Sigmoid colon (tissue), 7 donors: ENCODE measurements around the gene SPEF1. TPM values are rescaled to one million over a fixed set of nuclear protein-coding genes. Genes with fewer than 3 reads are reported as not detected.

Experiments
- DNase-seq: peaks from one replicate; pipeline ENCODE4 v3.0.0-alpha.2; 2019
- H3K27ac ChIP-seq, 4 donors: fragments of 200-600 bp; sonication (generic); one replicate each; pipeline ENCODE4 v1.5.1; 2016 to 2019; ENCODE audit warnings: mild to moderate bottlenecking in 1 of 4
- H3K27me3 ChIP-seq, 3 donors: fragments of 200-600 bp; sonication (generic); one replicate each; pipeline ENCODE4 v1.5.1; 2019; ENCODE audit warnings: mild to moderate bottlenecking in 1 of 3
- H3K36me3 ChIP-seq, 4 donors: fragments of 200-600 bp; sonication (generic); one replicate each; pipeline ENCODE4 v1.5.1; 2016 to 2019
- H3K4me1 ChIP-seq, 4 donors: fragments of 200-600 bp; sonication (generic); one replicate each; pipeline ENCODE4 v1.5.1; 2017 to 2019
- H3K4me3 ChIP-seq, 4 donors: fragments of 200-600 bp; sonication (generic); one replicate each; pipeline ENCODE4 v1.5.1; 2017 to 2019; ENCODE audit warnings: mild to moderate bottlenecking in 2 of 4, moderate library complexity in 1 of 4
- H3K9me3 ChIP-seq, 4 donors: fragments of 200-600 bp in 3 of 4; sonication (generic) in 3 of 4; one replicate each; pipeline versions ENCODE4 v1.5.1 to v1.6.1; 2013 to 2019
- CTCF ChIP-seq, 4 experiments: fragments of 450-650 bp in 3 of 4; fragments of 200-600 bp in 1 of 4; IDR thresholded peaks; one replicate each; pipeline ENCODE4 v1.5.1; 2016 to 2019; ENCODE audit warnings: antibody characterized with exemption in 4 of 4, mild to moderate bottlenecking in 3 of 4, moderate library complexity in 2 of 4
- EP300 ChIP-seq, 4 donors: sonication (generic); formaldehyde crosslinking; IDR thresholded peaks; one replicate each; pipeline ENCODE4 v1.6.1; 2017; ENCODE audit warnings: antibody characterized with exemption in 4 of 4
- POLR2A ChIP-seq, 2 donors: fragments of 450-650 bp; IDR thresholded peaks; one replicate each; pipeline ENCODE4 v1.6.1; 2016; ENCODE audit warnings: antibody characterized with exemption in 2 of 2, mild to moderate bottlenecking in 2 of 2, moderate library complexity in 2 of 2
- POLR2AphosphoS5 ChIP-seq, 4 donors: sonication (generic); formaldehyde crosslinking; IDR thresholded peaks; one replicate each; pipeline ENCODE4 v1.6.1; 2017; ENCODE audit warnings: antibody characterized with exemption in 4 of 4
- WGBS, 2 donors: extraction: QIAGEN DNeasy Blood & Tissue Kit; methylation state at CpG; one replicate each; pipeline ENCODE4 v1.1.7; 2013; 5-methylcytosine and 5-hydroxymethylcytosine counted together
- intact Hi-C: fragments of 100-400 bp; cut with DNase I; formaldehyde crosslinking; loops from one replicate; pipeline ENCODE4 v1.15.1; 2023
- polyA plus RNA-seq, 3 donors: library from polyadenylated mRNA; stranded (reverse); fragments of 200-250 nt; gene quantifications; one replicate each; pipeline ENCODE4 v1.2.3, GENCODE V29; 2013
- total RNA-seq, 4 donors: library from RNA; depleted of rRNA; stranded (reverse); fragments of >200 nt; gene quantifications; one replicate each; pipeline ENCODE4 v1.1.0, GENCODE V29; 2016
- donor health status: healthy with polysubstance abuse.
- donor health status: Bipolar disorder and iron deficiency.
- donor health status: healthy.

SPEF1 gene
- total and polyA plus RNA-seq, 7 donors: 0.12 to 0.81 TPM; not detected in 5

DNA sequence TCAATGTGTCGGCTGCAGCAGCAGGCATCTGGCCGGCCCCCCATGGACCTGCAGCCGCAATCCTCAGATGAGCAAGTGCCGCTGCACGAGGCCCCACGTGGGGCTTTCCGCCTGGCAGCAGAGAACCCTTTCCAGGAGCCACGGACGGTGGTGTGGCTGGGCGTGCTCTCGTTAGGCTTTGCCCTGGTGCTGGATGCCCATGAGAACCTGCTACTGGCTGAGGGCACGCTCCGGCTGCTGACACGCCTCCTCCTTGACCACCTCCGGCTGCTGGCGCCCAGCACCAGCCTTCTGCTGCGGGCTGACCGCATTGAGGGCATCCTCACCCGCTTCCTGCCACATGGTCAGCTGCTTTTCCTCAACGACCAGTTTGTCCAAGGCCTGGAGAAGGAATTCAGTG, 42.6 kb upstream of the SPEF1 start:
- no peak for DNase-seq
- no peak overlapping the region for H3K4me3 ChIP-seq
- intact Hi-C loops: no loop called here
- H3K27ac ChIP-seq: no peak overlapping the region
- 93% methylated on average over 20 of the region's 20 CpGs for WGBS, 2 donors
- no peaks in the 10 kb centered on the region for H3K27me3 ChIP-seq
- H3K36me3 ChIP-seq: peaks cover 8 to 68% (median 22%) of the 10 kb centered on the region in 4 donors
- H3K9me3 ChIP-seq: no peaks in the 10 kb centered on the region
- TF ChIP-seq POLR2AphosphoS5 (IDR thresholded peaks at IDR 0.05) (no peak), CTCF (IDR thresholded peaks at IDR 0.05) (no peak), POLR2A (IDR thresholded peaks at IDR 0.05) (no peak), EP300 (IDR thresholded peaks at IDR 0.05) (no peak)
- peaks cover 0 to 20% (median 16%) of the 10 kb centered on the region in 4 donors for H3K4me1 ChIP-seq

DNA sequence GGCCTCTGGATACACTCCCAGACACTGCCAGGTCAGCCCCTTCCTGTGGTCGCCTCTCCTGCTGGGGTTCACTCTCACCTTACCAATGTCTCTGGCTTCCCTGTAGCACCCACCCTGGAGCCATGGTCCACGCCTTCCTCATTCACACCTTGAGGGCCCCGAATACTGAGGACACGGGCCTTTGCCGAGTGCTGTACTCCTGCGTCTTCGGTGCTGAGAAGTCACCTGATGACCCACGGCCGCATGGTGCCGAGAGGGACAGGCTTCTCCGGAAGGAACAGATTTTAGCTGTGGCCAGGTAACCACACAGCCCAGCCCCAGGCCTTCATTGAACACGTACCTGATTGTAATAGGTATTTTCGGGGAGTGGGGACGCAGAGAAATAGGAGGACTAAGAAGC, 40.7 kb upstream of the SPEF1 start:
- H3K27me3 ChIP-seq: no peaks in the 10 kb centered on the region
- H3K27ac ChIP-seq: peak overlapping the region in 3 of 4 donors; percentile 95 to 97 (median 97)
- no peak overlapping the region for H3K4me3 ChIP-seq
- TF ChIP-seq EP300 (IDR thresholded peaks at IDR 0.05): no peak
- TF ChIP-seq CTCF (IDR thresholded peaks at IDR 0.05): no peak
- TF ChIP-seq POLR2A (IDR thresholded peaks at IDR 0.05): no peak
- 96 to 97% methylated on average over 14 of the region's 14 CpGs for WGBS, 2 donors
- no peaks in the 10 kb centered on the region for H3K9me3 ChIP-seq
- intact Hi-C loops: loop anchor here (2.0 kb wide), 1 partner anchor 69 kb away; no protein-coding TSS in a partner anchor
- H3K36me3 ChIP-seq: peaks cover 8 to 51% (median 22%) of the 10 kb centered on the region in 4 donors
- DNase-seq: peak; percentile 72
- H3K4me1 ChIP-seq: peaks cover 0 to 29% (median 25%) of the 10 kb centered on the region in 4 donors

GRCh38 chr20:3820901-3821727, 39.9 kb upstream of the SPEF1 start:
- H3K27me3 ChIP-seq: no peaks in the 10 kb centered on the region
- peaks cover 8 to 42% (median 22%) of the 10 kb centered on the region in 4 donors for H3K36me3 ChIP-seq
- H3K9me3 ChIP-seq: no peaks in the 10 kb centered on the region
- intact Hi-C loops: loop anchor here (1.0 to 2.0 kb wide), 2 partner anchors 35 to 68 kb away; partner anchors contain the start of gene CENPB
- TF ChIP-seq CTCF (IDR thresholded peaks at IDR 0.05) (no peak), EP300 (IDR thresholded peaks at IDR 0.05) (no peak), POLR2AphosphoS5 (IDR thresholded peaks at IDR 0.05) (no peak), POLR2A (IDR thresholded peaks at IDR 0.05) (no peak)
- H3K4me3 ChIP-seq: peak overlapping the region; percentile 63 to 83 (median 77)
- DNase-seq: peak; percentile 66
- H3K27ac ChIP-seq: peak overlapping the region; percentile 95 to 98 (median 97)
- H3K4me1 ChIP-seq: peaks cover 0 to 29% (median 25%) of the 10 kb centered on the region in 4 donors
- 33 to 49% methylated on average over 20 of the region's 20 CpGs for WGBS, 2 donors

DNA sequence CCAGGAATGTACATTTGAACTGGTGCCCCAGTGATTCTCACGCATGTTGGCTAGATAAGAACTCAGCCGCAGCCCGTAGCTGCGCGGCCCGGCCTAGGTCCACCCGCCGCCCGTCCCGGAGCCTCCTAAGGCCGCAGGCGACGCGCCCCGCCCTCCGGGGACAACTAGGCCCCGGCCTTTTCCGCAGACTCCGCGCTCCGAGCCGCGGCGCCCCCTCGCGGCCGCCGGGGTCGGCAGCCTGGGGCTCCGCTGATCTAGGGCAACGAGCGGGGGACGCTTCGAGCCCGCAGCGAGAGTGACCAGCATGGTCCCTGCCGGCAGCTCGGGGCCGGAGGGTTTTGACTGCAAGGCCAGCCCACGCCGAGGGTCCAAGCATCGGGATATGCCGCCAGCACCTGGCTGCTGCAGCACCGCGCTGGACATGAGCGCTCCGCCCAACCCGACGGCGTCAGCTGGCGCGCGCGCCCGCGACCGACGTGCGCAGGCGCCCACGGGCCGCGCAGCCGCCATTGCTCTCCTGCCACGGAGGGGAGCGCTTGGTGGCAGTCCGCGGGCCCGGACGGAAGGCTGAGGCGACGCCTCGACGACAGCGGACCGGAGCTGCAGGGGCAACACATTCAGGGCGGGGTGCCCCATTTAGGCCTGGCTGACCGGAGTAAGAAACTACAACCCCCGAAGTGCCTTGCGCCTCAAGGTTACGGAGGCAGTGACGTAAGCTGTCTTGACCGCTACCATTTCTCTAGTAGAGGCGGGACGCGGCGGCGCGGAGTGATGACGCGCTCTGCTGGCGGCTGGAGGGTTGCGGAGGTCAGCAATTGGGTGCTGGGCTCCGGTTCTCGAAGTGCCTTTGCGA, 39.0 kb upstream of the SPEF1 start, which contains the start of gene AP5S1:
TSS of gene AP5S1 (plus strand) at position 500 of the 853 bp plus-strand sequence. CDS start 1,571 bp downstream, outside the sequence.
- peak within 1 kb of the TSS; percentile 95 to 98 (median 97) for H3K27ac ChIP-seq
- intact Hi-C loops: loop anchor here (1.0 to 2.0 kb wide), 2 partner anchors 34 to 67 kb away; partner anchors contain the start of gene CENPB
- TF ChIP-seq POLR2AphosphoS5 (IDR thresholded peaks at IDR 0.05) (peak; percentile 83 to 93 (median 85)), CTCF (IDR thresholded peaks at IDR 0.05) (peak; percentile 99 to 100 (median 99)), POLR2A (IDR thresholded peaks at IDR 0.05) (peak; percentile 71), EP300 (IDR thresholded peaks at IDR 0.05) (peak in 1 of 4 donors; percentile 75)
- DNase-seq: peak; percentile 99
- 0% methylated on average over 96 of the region's 96 CpGs for WGBS, 2 donors
- H3K27me3 ChIP-seq: no peaks in the 10 kb centered on the region
- H3K4me1 ChIP-seq: peaks cover 0 to 29% (median 25%) of the 10 kb centered on the region in 4 donors
- H3K9me3 ChIP-seq: no peaks in the 10 kb centered on the region
- peak within 1 kb of the TSS; percentile 63 to 83 (median 77) for H3K4me3 ChIP-seq
- H3K36me3 ChIP-seq: peaks cover 8 to 34% (median 20%) of the 10 kb centered on the region in 4 donors
